Measurements from ENCODE around the gene CALML6. TPM values are rescaled to one million over a fixed set of nuclear protein-coding genes. Genes with fewer than 3 reads are reported as not detected.

Gene CALML6
- total RNA-seq, 1 donor from 2014 or later, result not detected

DNA sequence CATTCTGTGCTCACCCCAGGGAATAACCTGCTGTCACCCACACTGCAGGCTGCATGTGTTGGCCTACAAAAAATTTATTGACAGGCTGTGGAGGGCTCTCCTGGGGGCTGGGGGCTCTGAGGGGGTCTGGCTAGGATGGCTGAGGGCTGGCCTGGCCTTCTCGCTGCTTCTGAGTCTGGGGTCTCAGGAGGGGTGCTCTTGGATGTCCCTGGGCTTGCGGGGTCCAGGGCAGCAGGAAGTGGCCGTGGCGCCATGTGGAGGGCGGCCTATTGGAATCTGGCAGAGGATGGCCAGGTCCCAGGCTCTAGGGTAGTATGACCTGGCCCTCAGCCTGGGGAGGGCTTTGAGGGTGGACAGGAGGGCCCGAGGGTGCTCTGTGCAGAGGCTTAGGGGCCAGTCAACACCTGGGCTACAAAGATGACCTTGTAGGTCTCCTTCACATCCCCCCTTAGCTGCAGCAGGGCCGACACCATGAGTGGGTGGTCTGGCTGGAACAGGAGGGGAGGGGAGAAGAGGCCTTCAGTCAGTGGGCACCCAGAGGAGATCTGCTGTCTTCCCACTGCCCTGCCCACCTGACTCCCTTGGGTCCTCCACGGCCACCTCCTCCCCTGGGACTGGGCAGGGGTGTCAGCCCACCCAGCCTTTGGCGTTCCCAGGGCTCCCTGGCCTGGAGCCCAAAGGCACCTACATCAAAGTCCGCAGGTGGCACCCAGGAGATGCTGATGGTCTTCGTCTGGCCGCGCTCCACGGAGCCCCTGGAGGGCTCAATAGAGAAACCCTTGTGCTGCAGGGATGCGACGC is 7.0 kb downstream of the CALML6 start:
- Histone ChIP-seq H3K4me1 (peaks cover 11% of the 10 kb centered on the region), H3F3A (ENCODE audit: low read depth) (peaks cover 8% of the 10 kb centered on the region), H3K9ac (no peak overlapping the region), H3K9me3 (ENCODE audit: low read depth) (no peaks in the 10 kb centered on the region), H2AFZ (replicated peaks) (no peak overlapping the region), H3K36me3 (no peaks in the 10 kb centered on the region), H3K79me2 (ENCODE audit: low read depth) (no peaks in the 10 kb centered on the region), H3K4me2 (no peak overlapping the region), H3K27ac (no peak overlapping the region), H4K20me1 (ENCODE audit: low read depth) (no peaks in the 10 kb centered on the region), H3K4me3 (no peak overlapping the region), H3K27me3 (peaks cover 20% of the 10 kb centered on the region)
- TF ChIP-seq EZH2phosphoT487 (IDR thresholded peaks at IDR 0.05) (no peak), EZH2 (IDR thresholded peaks at IDR 0.05) (no peak), CTCF (IDR thresholded peaks at IDR 0.05) (no peak)
- Mint-ChIP-seq H3K4me1 (peaks cover 3% of the 10 kb centered on the region), H3K27ac (no peak overlapping the region), H3K36me3 (no peaks in the 10 kb centered on the region), H3K9me3 (no peaks in the 10 kb centered on the region), H3K27me3 (ENCODE audit: insufficient read depth, low read depth) (peaks cover 8% of the 10 kb centered on the region), H3K4me3 (no peak overlapping the region)
- DNase-seq (ENCODE audit: low spot score), result no peak

DNA sequence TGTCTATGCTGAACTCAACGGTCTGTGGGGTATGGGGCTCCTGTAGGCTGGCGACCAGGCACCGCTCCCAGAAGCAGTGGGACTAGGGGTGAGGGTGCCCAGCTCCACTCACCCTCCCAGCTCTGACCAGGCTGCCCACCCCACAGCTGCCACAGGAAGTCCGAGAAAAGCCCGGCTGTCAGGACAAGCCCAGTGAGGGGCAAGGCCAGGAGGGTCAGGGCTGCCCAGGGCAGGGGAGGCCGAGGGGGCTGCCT is 7.6 kb downstream of the CALML6 start:
- Histone ChIP-seq H3K4me2 (no peak overlapping the region), H3K4me3 (no peak overlapping the region), H3F3A (ENCODE audit: low read depth) (peaks cover 8% of the 10 kb centered on the region), H3K9me3 (ENCODE audit: low read depth) (no peaks in the 10 kb centered on the region), H3K79me2 (ENCODE audit: low read depth) (no peaks in the 10 kb centered on the region), H3K4me1 (peaks cover 11% of the 10 kb centered on the region), H2AFZ (replicated peaks) (no peak overlapping the region), H4K20me1 (ENCODE audit: low read depth) (no peaks in the 10 kb centered on the region), H3K27ac (no peak overlapping the region), H3K9ac (no peak overlapping the region), H3K27me3 (peaks cover 19% of the 10 kb centered on the region), H3K36me3 (no peaks in the 10 kb centered on the region)
- H3K27ac Mint-ChIP-seq, result no peak overlapping the region
- no peaks in the 10 kb centered on the region for H3K4me1 Mint-ChIP-seq
- TF ChIP-seq CTCF (IDR thresholded peaks at IDR 0.05), result no peak
- no peak for TF ChIP-seq EZH2 (IDR thresholded peaks at IDR 0.05)
- TF ChIP-seq EZH2phosphoT487 (IDR thresholded peaks at IDR 0.05), result no peak
- no peak for DNase-seq (ENCODE audit: low spot score)
- no peaks in the 10 kb centered on the region for H3K36me3 Mint-ChIP-seq
- H3K4me3 Mint-ChIP-seq, result no peak overlapping the region
- peaks cover 7% of the 10 kb centered on the region for H3K27me3 Mint-ChIP-seq (ENCODE audit: insufficient read depth, low read depth)
- H3K9me3 Mint-ChIP-seq, result no peaks in the 10 kb centered on the region

GRCh38 chr1:1922956-1923833 is 8.1 kb downstream of the CALML6 start:
- Histone ChIP-seq H4K20me1 (ENCODE audit: low read depth) (no peaks in the 10 kb centered on the region), H3K9me3 (ENCODE audit: low read depth) (no peaks in the 10 kb centered on the region), H3K36me3 (no peaks in the 10 kb centered on the region)

More at GRCh38 chr1:1922956-1923833, 8.1 kb downstream of the CALML6 start:
- no peak overlapping the region for H3K9ac ChIP-seq
- H3K4me2 ChIP-seq, result no peak overlapping the region
- H3K4me3 ChIP-seq, result no peak overlapping the region
- no peaks in the 10 kb centered on the region for H3K36me3 Mint-ChIP-seq
- TF ChIP-seq EZH2phosphoT487 (IDR thresholded peaks at IDR 0.05) (no peak), CTCF (IDR thresholded peaks at IDR 0.05) (no peak), EZH2 (IDR thresholded peaks at IDR 0.05) (no peak)
- no peak overlapping the region for H3K4me3 Mint-ChIP-seq
- H3F3A ChIP-seq (ENCODE audit: low read depth), result peaks cover 4% of the 10 kb centered on the region
- H3K27me3 Mint-ChIP-seq (ENCODE audit: insufficient read depth, low read depth), result peaks cover 4% of the 10 kb centered on the region
- no peaks in the 10 kb centered on the region for H3K9me3 Mint-ChIP-seq
- H3K79me2 ChIP-seq (ENCODE audit: low read depth), result no peaks in the 10 kb centered on the region
- H3K27ac ChIP-seq, result no peak overlapping the region
- no peak overlapping the region for H3K27ac Mint-ChIP-seq
- H3K4me1 Mint-ChIP-seq, result no peaks in the 10 kb centered on the region
- no peak overlapping the region for H2AFZ ChIP-seq (replicated peaks)
- H3K4me1 ChIP-seq, result peaks cover 10% of the 10 kb centered on the region
- no peak for DNase-seq (ENCODE audit: low spot score)
- peaks cover 14% of the 10 kb centered on the region for H3K27me3 ChIP-seq

All from neural progenitor cell (in vitro differentiated cells).